Measurements from ENCODE around the gene CARD19.

DNA sequence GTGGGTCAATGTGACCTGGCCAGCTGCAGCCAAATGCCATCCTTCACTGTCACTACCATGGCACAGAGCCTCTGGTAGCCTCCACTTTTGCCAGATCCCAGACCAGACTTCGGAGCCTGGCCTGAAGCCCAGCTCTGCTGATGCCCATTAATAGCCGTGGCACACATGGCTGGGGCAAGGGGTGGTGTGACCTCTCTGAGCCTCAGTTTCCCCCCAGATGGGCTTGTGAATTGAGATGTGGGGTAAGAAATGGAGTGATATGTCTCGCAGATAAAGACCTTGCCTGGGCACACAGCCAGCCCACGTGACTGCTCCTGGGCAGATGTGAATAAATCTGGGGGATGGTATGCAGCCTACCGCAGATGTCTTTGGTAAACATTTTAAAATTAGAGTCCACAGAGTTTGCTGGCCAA lies 23.6 kb upstream of the CARD19 start:
- TF ChIP-seq TEAD4 (IDR thresholded peaks at IDR 0.05): no peak
- TF ChIP-seq EP300 (IDR thresholded peaks at IDR 0.05; ENCODE audit: borderline replicate concordance): no peak
- TF ChIP-seq CREB1 (IDR thresholded peaks at IDR 0.05; ENCODE audit: low read depth): no peak
- no peak for TF ChIP-seq FOXM1 (IDR thresholded peaks at IDR 0.05; ENCODE audit: borderline replicate concordance, low read depth)
- no peak for TF ChIP-seq TAF1 (IDR thresholded peaks at IDR 0.05; ENCODE audit: low read depth)
- no peak for TF ChIP-seq RAD21 (IDR thresholded peaks at IDR 0.05; ENCODE audit: low read depth)
- TF ChIP-seq, protein P1, sequence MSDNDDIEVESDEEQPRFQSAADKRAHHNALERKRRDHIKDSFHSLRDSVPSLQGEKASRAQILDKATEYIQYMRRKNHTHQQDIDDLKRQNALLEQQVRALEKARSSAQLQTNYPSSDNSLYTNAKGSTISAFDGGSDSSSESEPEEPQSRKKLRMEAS (IDR thresholded peaks at IDR 0.05): no peak
- TF ChIP-seq YY1 (IDR thresholded peaks at IDR 0.05; ENCODE audit: low read depth): no peak
- TF ChIP-seq, protein P2, sequence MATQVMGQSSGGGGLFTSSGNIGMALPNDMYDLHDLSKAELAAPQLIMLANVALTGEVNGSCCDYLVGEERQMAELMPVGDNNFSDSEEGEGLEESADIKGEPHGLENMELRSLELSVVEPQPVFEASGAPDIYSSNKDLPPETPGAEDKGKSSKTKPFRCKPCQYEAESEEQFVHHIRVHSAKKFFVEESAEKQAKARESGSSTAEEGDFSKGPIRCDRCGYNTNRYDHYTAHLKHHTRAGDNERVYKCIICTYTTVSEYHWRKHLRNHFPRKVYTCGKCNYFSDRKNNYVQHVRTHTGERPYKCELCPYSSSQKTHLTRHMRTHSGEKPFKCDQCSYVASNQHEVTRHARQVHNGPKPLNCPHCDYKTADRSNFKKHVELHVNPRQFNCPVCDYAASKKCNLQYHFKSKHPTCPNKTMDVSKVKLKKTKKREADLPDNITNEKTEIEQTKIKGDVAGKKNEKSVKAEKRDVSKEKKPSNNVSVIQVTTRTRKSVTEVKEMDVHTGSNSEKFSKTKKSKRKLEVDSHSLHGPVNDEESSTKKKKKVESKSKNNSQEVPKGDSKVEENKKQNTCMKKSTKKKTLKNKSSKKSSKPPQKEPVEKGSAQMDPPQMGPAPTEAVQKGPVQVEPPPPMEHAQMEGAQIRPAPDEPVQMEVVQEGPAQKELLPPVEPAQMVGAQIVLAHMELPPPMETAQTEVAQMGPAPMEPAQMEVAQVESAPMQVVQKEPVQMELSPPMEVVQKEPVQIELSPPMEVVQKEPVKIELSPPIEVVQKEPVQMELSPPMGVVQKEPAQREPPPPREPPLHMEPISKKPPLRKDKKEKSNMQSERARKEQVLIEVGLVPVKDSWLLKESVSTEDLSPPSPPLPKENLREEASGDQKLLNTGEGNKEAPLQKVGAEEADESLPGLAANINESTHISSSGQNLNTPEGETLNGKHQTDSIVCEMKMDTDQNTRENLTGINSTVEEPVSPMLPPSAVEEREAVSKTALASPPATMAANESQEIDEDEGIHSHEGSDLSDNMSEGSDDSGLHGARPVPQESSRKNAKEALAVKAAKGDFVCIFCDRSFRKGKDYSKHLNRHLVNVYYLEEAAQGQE (IDR thresholded peaks at IDR 0.05; ENCODE audit: low read depth): no peak
